ENCODE results near the gene HSPB6. TPM values are rescaled to one million over a fixed set of nuclear protein-coding genes. Genes with fewer than 3 reads are reported as not detected.

HSPB6 gene
- polyA plus RNA-seq, 2 of the 4 experiments (the other 2 are of a cell fraction), result 0.16 to 0.26 TPM

DNA sequence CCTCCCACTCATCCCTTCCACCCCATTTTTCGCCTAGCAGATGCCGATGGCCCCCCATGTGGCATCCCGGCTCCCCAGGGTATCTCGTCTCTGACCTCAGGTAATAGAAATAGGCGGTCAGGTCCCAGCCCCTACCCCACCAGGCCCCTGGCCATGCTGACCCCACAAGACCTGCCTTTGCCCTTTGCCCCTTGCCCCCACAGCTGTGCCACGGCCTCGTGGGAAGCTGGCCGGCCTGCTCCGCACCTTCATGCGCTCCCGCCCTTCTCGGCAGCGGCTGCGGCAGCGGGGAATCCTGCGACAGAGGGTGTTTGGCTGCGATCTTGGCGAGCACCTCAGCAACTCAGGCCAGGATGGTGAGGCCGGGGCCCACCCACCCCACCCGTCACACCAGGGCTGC is 23.9 kb upstream of the HSPB6 start:
- 91% methylated on average over 18 of the region's 20 CpGs for WGBS (ENCODE audit: missing lambda C conversion rate)
- no peak for TF ChIP-seq CHD2 (IDR thresholded peaks at IDR 0.05; ENCODE audit: low read length, partially characterized antibody)
- no peak for TF ChIP-seq ZFP36 (IDR thresholded peaks at IDR 0.05; ENCODE audit: borderline replicate concordance, partially characterized antibody)
- TF ChIP-seq POLR2AphosphoS2 (conservative IDR thresholded peaks at IDR 0.05; ENCODE audit: low read length), result no peak
- Histone ChIP-seq H3K4me2 (no peak overlapping the region), H3K4me1 (peaks cover 9% of the 10 kb centered on the region), H3K4me3 (no peak overlapping the region), H3K9me3 (no peaks in the 10 kb centered on the region), H3K27ac (no peak overlapping the region)
- ChIA-PET CTCF (interaction anchor here (0.8 to 1.1 kb wide), 3 partner anchors 8 to 39 kb away, joined by 3 to 4 read pairs (median 3); no protein-coding TSS in a partner anchor), POLR2A (interaction anchor here (0.9 kb wide), 1 partner anchor 32 kb away, joined by 4 read pairs; the partner anchor contains the start of gene LIN37)
- FAIRE-seq (no peak), ATAC-seq (no peak), DNase-seq (ENCODE audit: low read depth in 1 of 2, low spot score in 1 of 2) (no peak)

DNA sequence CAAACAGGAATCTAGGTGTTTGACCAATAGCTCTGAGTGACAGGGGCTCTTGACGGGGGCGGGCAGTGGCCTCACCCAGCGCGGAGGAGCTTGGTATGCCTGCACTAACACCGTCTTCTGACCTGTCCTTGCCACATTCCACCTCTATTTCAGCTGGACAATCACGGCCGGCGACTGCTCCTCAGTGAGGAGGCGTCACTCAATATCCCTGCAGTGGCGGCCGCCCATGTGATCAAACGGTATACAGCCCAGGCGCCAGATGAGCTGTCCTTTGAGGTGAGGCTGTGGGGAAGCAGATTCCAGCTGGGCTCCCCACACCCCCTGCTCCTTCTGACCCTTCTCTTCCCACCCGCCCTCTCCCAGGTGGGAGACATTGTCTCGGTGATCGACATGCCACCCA is 23.2 kb upstream of the HSPB6 start:
- FAIRE-seq, result no peak

DNA sequence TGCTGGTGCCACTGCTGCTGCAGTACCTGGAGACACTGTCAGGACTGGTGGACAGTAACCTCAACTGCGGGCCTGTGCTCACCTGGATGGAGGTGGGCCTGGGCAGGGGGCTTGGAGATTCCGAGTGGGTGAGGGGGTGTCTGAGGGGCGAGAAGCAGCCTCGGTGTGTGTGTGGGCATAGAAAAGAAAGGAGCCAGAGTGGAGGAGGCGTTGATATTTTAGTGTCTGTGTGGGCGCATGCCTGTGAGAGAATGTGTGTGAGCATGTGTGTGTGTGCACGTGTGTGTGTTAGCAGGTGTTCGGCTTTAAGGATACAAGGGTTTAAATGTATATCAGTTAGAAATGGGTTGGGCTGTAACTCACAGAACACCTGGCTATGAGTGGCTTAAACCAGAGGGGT is 22.2 kb upstream of the HSPB6 start:
- Histone ChIP-seq H3K4me1 (peaks cover 18% of the 10 kb centered on the region), H3K4me2 (no peak overlapping the region), H3K27ac (no peak overlapping the region), H3K9me3 (no peaks in the 10 kb centered on the region), H3K4me3 (no peak overlapping the region)
- CTCF ChIA-PET, result interaction anchor here (1.3 to 3.3 kb wide), 3 partner anchors 9 to 152 kb away, joined by 3 to 23 read pairs (median 3); no protein-coding TSS in a partner anchor
- TF ChIP-seq, protein P1, sequence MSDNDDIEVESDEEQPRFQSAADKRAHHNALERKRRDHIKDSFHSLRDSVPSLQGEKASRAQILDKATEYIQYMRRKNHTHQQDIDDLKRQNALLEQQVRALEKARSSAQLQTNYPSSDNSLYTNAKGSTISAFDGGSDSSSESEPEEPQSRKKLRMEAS (IDR thresholded peaks at IDR 0.05), result no peak
- TF ChIP-seq EHMT2 (IDR thresholded peaks at IDR 0.05; ENCODE audit: low read depth), result no peak
- TF ChIP-seq RARB (CRISPR knock-in tag; IDR thresholded peaks at IDR 0.05), result no peak
- TF ChIP-seq CBX2 (IDR thresholded peaks at IDR 0.05; ENCODE audit: borderline replicate concordance, low read depth), result no peak
- TF ChIP-seq ESRRA (IDR thresholded peaks at IDR 0.05; ENCODE audit: borderline replicate concordance, low read length), result no peak
- TF ChIP-seq MAZ (IDR thresholded peaks at IDR 0.05; ENCODE audit: borderline replicate concordance, low read depth, low read length), result no peak
- TF ChIP-seq NPAS2 (CRISPR knock-in tag; IDR thresholded peaks at IDR 0.05; ENCODE audit: borderline replicate concordance), result no peak
- no peak for TF ChIP-seq CHD2 (IDR thresholded peaks at IDR 0.05; ENCODE audit: low read length, partially characterized antibody)
- no peak for TF ChIP-seq FOXS1 (CRISPR knock-in tag; IDR thresholded peaks at IDR 0.05)
- no peak for TF ChIP-seq ZFP36 (IDR thresholded peaks at IDR 0.05; ENCODE audit: borderline replicate concordance, partially characterized antibody)
- TF ChIP-seq, protein P2, sequence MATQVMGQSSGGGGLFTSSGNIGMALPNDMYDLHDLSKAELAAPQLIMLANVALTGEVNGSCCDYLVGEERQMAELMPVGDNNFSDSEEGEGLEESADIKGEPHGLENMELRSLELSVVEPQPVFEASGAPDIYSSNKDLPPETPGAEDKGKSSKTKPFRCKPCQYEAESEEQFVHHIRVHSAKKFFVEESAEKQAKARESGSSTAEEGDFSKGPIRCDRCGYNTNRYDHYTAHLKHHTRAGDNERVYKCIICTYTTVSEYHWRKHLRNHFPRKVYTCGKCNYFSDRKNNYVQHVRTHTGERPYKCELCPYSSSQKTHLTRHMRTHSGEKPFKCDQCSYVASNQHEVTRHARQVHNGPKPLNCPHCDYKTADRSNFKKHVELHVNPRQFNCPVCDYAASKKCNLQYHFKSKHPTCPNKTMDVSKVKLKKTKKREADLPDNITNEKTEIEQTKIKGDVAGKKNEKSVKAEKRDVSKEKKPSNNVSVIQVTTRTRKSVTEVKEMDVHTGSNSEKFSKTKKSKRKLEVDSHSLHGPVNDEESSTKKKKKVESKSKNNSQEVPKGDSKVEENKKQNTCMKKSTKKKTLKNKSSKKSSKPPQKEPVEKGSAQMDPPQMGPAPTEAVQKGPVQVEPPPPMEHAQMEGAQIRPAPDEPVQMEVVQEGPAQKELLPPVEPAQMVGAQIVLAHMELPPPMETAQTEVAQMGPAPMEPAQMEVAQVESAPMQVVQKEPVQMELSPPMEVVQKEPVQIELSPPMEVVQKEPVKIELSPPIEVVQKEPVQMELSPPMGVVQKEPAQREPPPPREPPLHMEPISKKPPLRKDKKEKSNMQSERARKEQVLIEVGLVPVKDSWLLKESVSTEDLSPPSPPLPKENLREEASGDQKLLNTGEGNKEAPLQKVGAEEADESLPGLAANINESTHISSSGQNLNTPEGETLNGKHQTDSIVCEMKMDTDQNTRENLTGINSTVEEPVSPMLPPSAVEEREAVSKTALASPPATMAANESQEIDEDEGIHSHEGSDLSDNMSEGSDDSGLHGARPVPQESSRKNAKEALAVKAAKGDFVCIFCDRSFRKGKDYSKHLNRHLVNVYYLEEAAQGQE (IDR thresholded peaks at IDR 0.05), result no peak
- TF ChIP-seq, protein P3, sequence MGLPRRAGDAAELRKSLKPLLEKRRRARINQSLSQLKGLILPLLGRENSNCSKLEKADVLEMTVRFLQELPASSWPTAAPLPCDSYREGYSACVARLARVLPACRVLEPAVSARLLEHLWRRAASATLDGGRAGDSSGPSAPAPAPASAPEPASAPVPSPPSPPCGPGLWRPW (IDR thresholded peaks at IDR 0.05), result no peak
- 69% methylated on average over 8 of the region's 8 CpGs for WGBS (ENCODE audit: missing lambda C conversion rate)
- ATAC-seq, result no peak
- POLR2A ChIA-PET, result no interaction called here
- no peak for DNase-seq (ENCODE audit: low read depth in 1 of 2, low spot score in 1 of 2)
- no peak for FAIRE-seq

More for the DNA sequence above, 23.2 kb upstream of the HSPB6 start:
- DNase-seq (ENCODE audit: low read depth in 1 of 2, low spot score in 1 of 2) (no peak), ATAC-seq (no peak)
- Histone ChIP-seq H3K9me3 (no peaks in the 10 kb centered on the region), H3K27ac (no peak overlapping the region), H3K4me1 (peaks cover 9% of the 10 kb centered on the region), H3K4me2 (no peak overlapping the region), H3K4me3 (no peak overlapping the region)
- CTCF ChIA-PET, result interaction anchor here (0.6 to 1.7 kb wide), 5 partner anchors 9 to 151 kb away, joined by 3 to 4 read pairs (median 3); no protein-coding TSS in a partner anchor
- no peak for TF ChIP-seq EHF (CRISPR knock-in tag; IDR thresholded peaks at IDR 0.05)
- TF ChIP-seq, protein P4, sequence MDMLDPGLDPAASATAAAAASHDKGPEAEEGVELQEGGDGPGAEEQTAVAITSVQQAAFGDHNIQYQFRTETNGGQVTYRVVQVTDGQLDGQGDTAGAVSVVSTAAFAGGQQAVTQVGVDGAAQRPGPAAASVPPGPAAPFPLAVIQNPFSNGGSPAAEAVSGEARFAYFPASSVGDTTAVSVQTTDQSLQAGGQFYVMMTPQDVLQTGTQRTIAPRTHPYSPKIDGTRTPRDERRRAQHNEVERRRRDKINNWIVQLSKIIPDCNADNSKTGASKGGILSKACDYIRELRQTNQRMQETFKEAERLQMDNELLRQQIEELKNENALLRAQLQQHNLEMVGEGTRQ (IDR thresholded peaks at IDR 0.05), result no peak
- TF ChIP-seq HOXB5 (CRISPR knock-in tag; IDR thresholded peaks at IDR 0.05), result no peak
- no peak for TF ChIP-seq SMC3 (IDR thresholded peaks at IDR 0.05)
- no peak for TF ChIP-seq RFX5 (IDR thresholded peaks at IDR 0.05)
- TF ChIP-seq, protein P1 (IDR thresholded peaks at IDR 0.05), result no peak
- TF ChIP-seq, protein P5, sequence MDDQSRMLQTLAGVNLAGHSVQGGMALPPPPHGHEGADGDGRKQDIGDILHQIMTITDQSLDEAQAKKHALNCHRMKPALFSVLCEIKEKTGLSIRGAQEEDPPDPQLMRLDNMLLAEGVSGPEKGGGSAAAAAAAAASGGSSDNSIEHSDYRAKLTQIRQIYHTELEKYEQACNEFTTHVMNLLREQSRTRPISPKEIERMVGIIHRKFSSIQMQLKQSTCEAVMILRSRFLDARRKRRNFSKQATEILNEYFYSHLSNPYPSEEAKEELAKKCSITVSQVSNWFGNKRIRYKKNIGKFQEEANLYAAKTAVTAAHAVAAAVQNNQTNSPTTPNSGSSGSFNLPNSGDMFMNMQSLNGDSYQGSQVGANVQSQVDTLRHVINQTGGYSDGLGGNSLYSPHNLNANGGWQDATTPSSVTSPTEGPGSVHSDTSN (IDR thresholded peaks at IDR 0.05), result no peak
- TF ChIP-seq, protein P6, sequence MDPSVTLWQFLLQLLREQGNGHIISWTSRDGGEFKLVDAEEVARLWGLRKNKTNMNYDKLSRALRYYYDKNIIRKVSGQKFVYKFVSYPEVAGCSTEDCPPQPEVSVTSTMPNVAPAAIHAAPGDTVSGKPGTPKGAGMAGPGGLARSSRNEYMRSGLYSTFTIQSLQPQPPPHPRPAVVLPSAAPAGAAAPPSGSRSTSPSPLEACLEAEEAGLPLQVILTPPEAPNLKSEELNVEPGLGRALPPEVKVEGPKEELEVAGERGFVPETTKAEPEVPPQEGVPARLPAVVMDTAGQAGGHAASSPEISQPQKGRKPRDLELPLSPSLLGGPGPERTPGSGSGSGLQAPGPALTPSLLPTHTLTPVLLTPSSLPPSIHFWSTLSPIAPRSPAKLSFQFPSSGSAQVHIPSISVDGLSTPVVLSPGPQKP (IDR thresholded peaks at IDR 0.05; ENCODE audit: low read depth, low read length), result no peak
- no peak for TF ChIP-seq ZFP36 (IDR thresholded peaks at IDR 0.05; ENCODE audit: borderline replicate concordance, partially characterized antibody)
- POLR2A ChIA-PET, result interaction anchor here (0.9 kb wide), 1 partner anchor 32 kb away, joined by 4 read pairs; the partner anchor contains the start of gene LIN37
- 90% methylated on average over 16 of the region's 16 CpGs for WGBS (ENCODE audit: missing lambda C conversion rate)

Measured in A549 (cell line).